GM23338 (cell line): ENCODE measurements around the gene MFAP3L.

Source experiments
- CREB1 ChIP-seq: fragments of 250-450 bp; sonication (Bioruptor Pico); IDR thresholded peaks from 2 replicates; pipeline ENCODE4 v1.5.0; 2020; ENCODE audit warnings: low read depth, mild to moderate bottlenecking, moderate library complexity
- EZH2 ChIP-seq: fragments of 200-600 bp; sonication (generic); IDR thresholded peaks from one replicate; pipeline ENCODE4 v1.8.0; 2017; ENCODE audit warnings: antibody characterized with exemption, mild to moderate bottlenecking, low read depth; ENCODE audit not compliant: unreplicated experiment
- EZH2phosphoT487 ChIP-seq: fragments of 200-600 bp; sonication (generic); IDR thresholded peaks from one replicate; pipeline ENCODE4 v1.8.1; 2018; ENCODE audit warnings: antibody characterized with exemption; ENCODE audit not compliant: unreplicated experiment
- JUNB ChIP-seq: IDR thresholded peaks from one replicate; pipeline ENCODE4 v1.6.1; 2016; ENCODE audit warnings: antibody characterized with exemption; ENCODE audit not compliant: unreplicated experiment
- POLR2AphosphoS5 ChIP-seq: IDR thresholded peaks from 2 replicates; pipeline ENCODE4 v1.6.1; 2016; ENCODE audit warnings: antibody characterized with exemption, low read depth
- REST ChIP-seq: IDR thresholded peaks from one replicate; pipeline ENCODE4 v1.6.1; 2018; ENCODE audit warnings: antibody characterized with exemption; ENCODE audit not compliant: unreplicated experiment
- ZNF331 ChIP-seq: fragments of 250-450 bp; sonication (Bioruptor Pico); IDR thresholded peaks from 2 replicates; pipeline ENCODE4 v1.5.0; 2020; ENCODE audit warnings: low read depth, mild to moderate bottlenecking, moderate library complexity
- TF ChIP-seq, protein P1 (sequence below), 2 experiments: fragments of 200-600 bp in 1 of 2; sonication (generic) in 1 of 2; conservative IDR thresholded peaks; 2 replicates each; pipeline versions ENCODE4 v1.5.1 to v1.6.1; 2016 to 2017; ENCODE audit warnings: antibody characterized with exemption in 2 of 2, low read depth in 2 of 2, mild to moderate bottlenecking in 2 of 2, moderate library complexity in 1 of 2

DNA sequence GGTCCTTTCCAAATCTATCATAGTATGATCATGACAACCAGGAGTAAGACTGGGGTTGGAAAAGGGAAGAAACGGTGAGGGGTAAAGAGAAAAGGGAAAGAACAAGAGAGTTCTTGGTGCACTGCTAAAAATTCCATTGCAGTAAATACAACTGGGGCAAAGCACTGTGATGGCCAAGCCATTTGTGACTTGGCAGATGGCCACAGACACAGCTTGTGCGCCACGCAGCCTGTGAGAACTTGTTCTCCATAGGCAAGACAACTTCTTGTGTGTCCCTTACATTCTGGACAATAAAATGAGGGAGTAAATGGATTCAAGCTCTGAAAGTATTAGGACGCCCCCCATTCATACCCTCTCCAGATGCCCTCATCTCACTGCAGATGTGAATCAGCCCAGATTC, 10.9 kb downstream of the MFAP3L start:
- TF ChIP-seq EZH2phosphoT487 (no peak), POLR2AphosphoS5 (no peak), ZNF331 (CRISPR knock-in tag) (no peak), EZH2 (no peak), CREB1 (CRISPR knock-in tag) (no peak), REST (no peak), JUNB (no peak)
- TF ChIP-seq, protein P1, sequence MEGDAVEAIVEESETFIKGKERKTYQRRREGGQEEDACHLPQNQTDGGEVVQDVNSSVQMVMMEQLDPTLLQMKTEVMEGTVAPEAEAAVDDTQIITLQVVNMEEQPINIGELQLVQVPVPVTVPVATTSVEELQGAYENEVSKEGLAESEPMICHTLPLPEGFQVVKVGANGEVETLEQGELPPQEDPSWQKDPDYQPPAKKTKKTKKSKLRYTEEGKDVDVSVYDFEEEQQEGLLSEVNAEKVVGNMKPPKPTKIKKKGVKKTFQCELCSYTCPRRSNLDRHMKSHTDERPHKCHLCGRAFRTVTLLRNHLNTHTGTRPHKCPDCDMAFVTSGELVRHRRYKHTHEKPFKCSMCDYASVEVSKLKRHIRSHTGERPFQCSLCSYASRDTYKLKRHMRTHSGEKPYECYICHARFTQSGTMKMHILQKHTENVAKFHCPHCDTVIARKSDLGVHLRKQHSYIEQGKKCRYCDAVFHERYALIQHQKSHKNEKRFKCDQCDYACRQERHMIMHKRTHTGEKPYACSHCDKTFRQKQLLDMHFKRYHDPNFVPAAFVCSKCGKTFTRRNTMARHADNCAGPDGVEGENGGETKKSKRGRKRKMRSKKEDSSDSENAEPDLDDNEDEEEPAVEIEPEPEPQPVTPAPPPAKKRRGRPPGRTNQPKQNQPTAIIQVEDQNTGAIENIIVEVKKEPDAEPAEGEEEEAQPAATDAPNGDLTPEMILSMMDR (conservative IDR thresholded peaks at IDR 0.05; ENCODE audit: low read depth in 2 of 2) = no peak
